Keratinocyte (primary cell): Measurements from ENCODE around the gene HERPUD1. TPM values are rescaled to one million over a fixed set of nuclear protein-coding genes. Genes with fewer than 3 reads are reported as not detected.

Experiments
- DNase-seq: peaks from one replicate; pipeline ENCODE4 v3.0.0-alpha.2; 2011; ENCODE audit warnings: low read depth, missing footprints, low spot score
- FAIRE-seq: peaks from 2 replicates; lab custom pipeline; 2011; peaks lifted over from hg19 to GRCh38; lab: Jason Lieb, UNC
- H2AFZ ChIP-seq: 2 replicates; pipeline ENCODE4 v1.6.0; 2012; ENCODE audit warnings: low read length, control low read depth, inconsistent platforms; ENCODE audit not compliant: control insufficient read depth
- H3K27ac ChIP-seq: 2 replicates; pipeline ENCODE4 v1.5.1; 2011; ENCODE audit warnings: low read length; ENCODE audit not compliant: control insufficient read depth, insufficient read depth
- H3K27me3 ChIP-seq: 3 replicates; pipeline ENCODE4 v1.6.0; 2011; ENCODE audit warnings: low read length; ENCODE audit not compliant: control insufficient read depth, insufficient read depth; ENCODE audit errors: extremely low read depth
- H3K36me3 ChIP-seq, 2 experiments: 2 replicates in 1 of 2; 3 replicates in 1 of 2; pipeline ENCODE4 v1.5.1; 2011; ENCODE audit warnings: low read length in 2 of 2, mild to moderate bottlenecking in 1 of 2; ENCODE audit not compliant: control insufficient read depth in 2 of 2, insufficient read depth in 2 of 2; ENCODE audit errors: extremely low read depth in 1 of 2
- H3K4me1 ChIP-seq: 3 replicates; pipeline ENCODE4 v1.5.1; 2011; ENCODE audit warnings: low read length; ENCODE audit not compliant: control insufficient read depth, insufficient read depth; ENCODE audit errors: extremely low read depth
- H3K4me2 ChIP-seq: 3 replicates; pipeline ENCODE4 v1.6.0; 2011; ENCODE audit warnings: low read depth, low read length; ENCODE audit not compliant: control insufficient read depth, insufficient read depth; ENCODE audit errors: extremely low read depth
- H3K4me3 ChIP-seq, 3 experiments: fragments of 200-600 bp in 1 of 3; sonication (generic) in 1 of 3; 2 replicates in 2 of 3; 3 replicates in 1 of 3; pipeline ENCODE4 v1.5.1; 2011 to 2016; ENCODE audit warnings: low read length in 3 of 3, mild to moderate bottlenecking in 3 of 3, control low read depth in 2 of 3, inconsistent platforms in 1 of 3, low read depth in 1 of 3, mixed read lengths in 1 of 3, mixed run types in 1 of 3, moderate library complexity in 1 of 3; ENCODE audit not compliant: control insufficient read depth in 2 of 3, insufficient read depth in 2 of 3; ENCODE audit errors: extremely low read depth in 1 of 3
- H3K79me2 ChIP-seq: 2 replicates; pipeline ENCODE4 v1.6.0; 2012; ENCODE audit warnings: low read length; ENCODE audit not compliant: control insufficient read depth, insufficient read depth
- H3K9ac ChIP-seq: 3 replicates; pipeline ENCODE4 v1.6.0; 2011; ENCODE audit warnings: low read length; ENCODE audit not compliant: control insufficient read depth, insufficient read depth; ENCODE audit errors: extremely low read depth
- H3K9me1 ChIP-seq: 3 replicates; pipeline ENCODE4 v1.6.0; 2011; ENCODE audit warnings: low read length; ENCODE audit not compliant: control insufficient read depth, insufficient read depth; ENCODE audit errors: extremely low read depth
- H3K9me3 ChIP-seq: 2 replicates; pipeline ENCODE4 v1.5.1; 2012; ENCODE audit warnings: low read depth, low read length; ENCODE audit not compliant: control insufficient read depth
- H4K20me1 ChIP-seq: 3 replicates; pipeline ENCODE4 v1.6.0; 2011; ENCODE audit warnings: low read length; ENCODE audit not compliant: control insufficient read depth, insufficient read depth; ENCODE audit errors: extremely low read depth
- CTCF ChIP-seq, 3 experiments: IDR thresholded peaks in 1 of 3; conservative IDR thresholded peaks in 1 of 3; optimal IDR thresholded peaks in 1 of 3; 2 replicates in 2 of 3; 3 replicates in 1 of 3; pipeline versions ENCODE3 to v1.5.1; 2011; ENCODE audit warnings: low read length in 3 of 3, mild to moderate bottlenecking in 3 of 3, moderate library complexity in 2 of 3, control low read depth in 1 of 3, inconsistent platforms in 1 of 3; ENCODE audit not compliant: insufficient read depth in 2 of 3; ENCODE audit errors: extremely low read depth in 1 of 3
- EZH2 ChIP-seq: IDR thresholded peaks from one replicate; pipeline ENCODE4 v1.6.1; 2012; ENCODE audit warnings: inconsistent platforms, mild to moderate bottlenecking, low read length, moderate library complexity
- dilution Hi-C: fragments of 300-500 bp; cut with MboI; formaldehyde crosslinking; loops from one replicate; pipeline ENCODE4 v1.7.0; 2020; ENCODE audit warnings: low sequenced_read_pairs; ENCODE audit not compliant: extremely low pct_ligation_motif_present
- polyA plus RNA-seq, 5 experiments: library from polyadenylated mRNA; depleted of rRNA in 3 of 5; stranded (reverse) in 3 of 5; stranded (forward) in 1 of 5; unstranded in 1 of 5; fragments of >200 nt; gene quantifications; 1 replicate in 1 of 5; 2 replicates in 3 of 5; 3 replicates in 1 of 5; pipeline versions ENCODE4 v1.2.1 to v1.2.3, GENCODE V29; 2011 to 2012; ENCODE audit warnings: missing spikeins in 2 of 5, low read depth in 1 of 5, low replicate concordance in 1 of 5

HERPUD1 gene
- polyA plus RNA-seq, 1 donor (not counting 4 experiments of a cell fraction or from before 2014, with no cell fraction given), result 183 TPM

- DNase-seq (no peak), FAIRE-seq (no peak)
- Histone ChIP-seq H3K9me1 (no peaks in the 10 kb centered on the region), H2AFZ (no peak overlapping the region), H3K9ac (peak overlapping the region; percentile 24), H3K27ac (peak overlapping the region; percentile 8), H3K4me2 (peak overlapping the region; percentile 88), H3K4me3 (peak overlapping the region in 2 of 3 experiments; percentile 18 to 64), H3K4me1 (peaks cover 21% of the 10 kb centered on the region), H3K9me3 (no peaks in the 10 kb centered on the region), H4K20me1 (peaks cover 37% of the 10 kb centered on the region), H3K36me3 (peaks cover 24 to 50% of the 10 kb centered on the region in 2 experiments), H3K79me2 (peaks cover 37% of the 10 kb centered on the region), H3K27me3 (no peaks in the 10 kb centered on the region)
- dilution Hi-C loops, result no loop called here
- TF ChIP-seq CTCF (optimal IDR thresholded peaks at IDR 0.05 in 1 of 3, IDR thresholded peaks at IDR 0.05 in 1 of 3, conservative IDR thresholded peaks at IDR 0.05 in 1 of 3; ENCODE audit: extremely low read depth in 1 of 3, insufficient read depth in 2 of 3, low read length in 3 of 3) (no peak), EZH2 (no peak)
Measured at GRCh38 chr16:56935201-56935600, 3.3 kb downstream of the HERPUD1 start.

- H3K9ac ChIP-seq, result no peak overlapping the region
- no peaks in the 10 kb centered on the region for H3K9me3 ChIP-seq
- peaks cover 41% of the 10 kb centered on the region for H4K20me1 ChIP-seq
- H3K4me2 ChIP-seq, result no peak overlapping the region
- no peak overlapping the region for H2AFZ ChIP-seq
- H3K4me1 ChIP-seq, result peaks cover 16% of the 10 kb centered on the region
- no peaks in the 10 kb centered on the region for H3K27me3 ChIP-seq
- dilution Hi-C loops, result no loop called here
- H3K79me2 ChIP-seq, result peaks cover 37% of the 10 kb centered on the region
- TF ChIP-seq CTCF (optimal IDR thresholded peaks at IDR 0.05 in 1 of 3, IDR thresholded peaks at IDR 0.05 in 1 of 3, conservative IDR thresholded peaks at IDR 0.05 in 1 of 3; ENCODE audit: extremely low read depth in 1 of 3, insufficient read depth in 2 of 3, low read length in 3 of 3), result no peak
- no peak for TF ChIP-seq EZH2
- peaks cover 26 to 57% of the 10 kb centered on the region in 2 experiments for H3K36me3 ChIP-seq
- no peak for DNase-seq
- FAIRE-seq, result no peak
- no peaks in the 10 kb centered on the region for H3K9me1 ChIP-seq
- no peak overlapping the region for H3K4me3 ChIP-seq
- H3K27ac ChIP-seq, result no peak overlapping the region
Measured at GRCh38 chr16:56936491-56936890, 4.5 kb downstream of the HERPUD1 start.
